Endothelial cell of umbilical vein (primary cell): ENCODE data around the gene TSPAN18.

ENCODE experiments used
- CTCF ChIP-seq, 2 donors: IDR thresholded peaks; 1 replicate in 1 of 2; 2 replicates in 1 of 2; pipeline ENCODE4 v1.5.1; 2011; ENCODE audit warnings: low read length in 2 of 2, mild to moderate bottlenecking in 2 of 2, moderate library complexity in 2 of 2, control low read depth in 1 of 2, inconsistent platforms in 1 of 2, low read depth in 1 of 2; ENCODE audit not compliant: insufficient read depth in 1 of 2; ENCODE audit errors: extremely low read depth in 1 of 2
- EZH2 ChIP-seq: IDR thresholded peaks from 2 replicates; pipeline ENCODE4 v1.6.1; 2012; ENCODE audit warnings: borderline replicate concordance, low read depth, mild to moderate bottlenecking, moderate library complexity, low read length, inconsistent platforms; ENCODE audit not compliant: severe bottlenecking
- JUN ChIP-seq: IDR thresholded peaks from 2 replicates; pipeline ENCODE4 v1.6.1; 2011; ENCODE audit warnings: borderline replicate concordance, low read depth; ENCODE audit not compliant: insufficient read length, insufficient read depth
- MAX ChIP-seq: IDR thresholded peaks from 2 replicates; pipeline ENCODE4 v1.6.1; 2011; ENCODE audit not compliant: insufficient read depth, insufficient read length
- POLR2A ChIP-seq: IDR thresholded peaks from 2 replicates; pipeline ENCODE4 v1.6.1; 2012; ENCODE audit warnings: low read depth, mild to moderate bottlenecking, control low read depth, low read length
- POLR2AphosphoS5 ChIP-seq: IDR thresholded peaks from 2 replicates; pipeline ENCODE4 v1.6.1; 2012; ENCODE audit warnings: low read depth, mild to moderate bottlenecking, control low read depth, low read length, moderate library complexity; ENCODE audit not compliant: insufficient read depth

- TF ChIP-seq POLR2A (no peak), CTCF (IDR thresholded peaks at IDR 0.05; ENCODE audit: extremely low read depth in 1 of 2, insufficient read depth in 1 of 2, low read depth in 1 of 2, low read length in 2 of 2) (no peak), POLR2AphosphoS5 (no peak), JUN (no peak), MAX (no peak), EZH2 (no peak)
Observed at GRCh38 chr11:44943696-44944095, 216.9 kb downstream of the TSPAN18 start.
